ENCODE data around the gene CENPT.

Gene CENPT

DNA sequence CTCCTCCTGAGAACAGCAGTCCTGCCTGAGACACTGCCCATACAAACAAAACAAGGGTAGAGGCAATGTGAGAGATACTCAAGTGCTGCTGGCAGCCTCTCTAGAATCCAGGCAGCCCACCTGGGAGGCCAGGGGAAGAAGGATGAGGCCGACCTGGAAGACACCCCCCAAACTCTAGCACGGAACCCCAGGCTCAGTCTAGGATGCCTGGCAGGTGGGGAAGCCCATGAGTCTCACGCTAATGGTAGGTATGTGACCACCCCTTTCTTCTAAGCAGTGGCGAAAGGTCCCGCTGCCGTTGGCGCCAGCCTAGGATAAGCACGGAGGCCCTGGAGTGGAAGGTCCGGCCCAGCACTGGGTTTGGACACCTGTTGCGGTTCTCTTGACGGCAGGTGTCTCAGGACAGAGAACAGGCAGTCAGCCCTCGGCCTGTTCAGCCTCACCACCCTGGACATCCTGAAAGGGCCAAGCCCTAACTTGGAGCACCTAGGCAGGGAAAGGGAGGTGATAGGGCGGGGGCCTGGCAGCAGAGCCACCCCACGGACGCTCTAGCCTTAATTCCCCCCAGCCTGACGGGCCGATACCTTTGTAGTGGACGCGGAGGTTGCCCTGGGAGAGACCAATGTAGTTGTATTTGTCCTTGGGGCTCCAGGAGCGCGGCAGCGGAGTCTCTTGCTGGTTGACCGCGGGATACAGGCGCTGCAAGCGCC lies 41.6 kb downstream of the CENPT start:
- no peak for DNase-seq

DNA sequence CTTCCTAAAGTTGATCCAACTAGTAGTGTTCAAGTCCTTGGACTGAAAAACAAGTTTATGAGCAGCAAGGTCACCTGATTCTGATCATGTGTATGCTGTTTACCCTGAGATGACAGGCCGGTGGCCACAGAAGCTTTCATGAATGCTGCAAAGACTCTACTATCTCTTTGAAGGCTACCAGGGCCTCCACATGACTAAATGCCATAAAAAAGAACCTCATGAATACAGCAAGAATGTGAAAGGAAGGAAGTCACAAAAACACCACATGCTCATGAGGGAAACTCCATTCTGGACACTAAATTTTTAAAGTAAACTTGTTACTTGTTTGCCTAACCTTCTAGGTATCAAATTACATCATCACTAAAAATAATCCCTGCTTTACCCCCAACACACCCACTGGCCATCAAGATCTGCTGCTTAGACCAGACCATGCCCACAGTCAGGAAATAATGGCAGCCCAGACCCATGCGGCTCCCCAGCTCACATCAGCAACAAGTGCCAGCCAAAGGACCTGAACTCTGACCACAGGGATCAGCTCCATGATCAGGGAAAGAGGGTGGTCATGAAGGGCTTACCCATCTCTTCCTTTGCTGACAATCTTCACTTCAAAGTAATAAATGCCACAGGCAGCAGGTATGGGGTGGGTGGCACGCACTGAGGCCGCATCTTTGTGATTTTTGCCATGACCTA lies 42.5 kb downstream of the CENPT start:
- no peak for DNase-seq

DNA sequence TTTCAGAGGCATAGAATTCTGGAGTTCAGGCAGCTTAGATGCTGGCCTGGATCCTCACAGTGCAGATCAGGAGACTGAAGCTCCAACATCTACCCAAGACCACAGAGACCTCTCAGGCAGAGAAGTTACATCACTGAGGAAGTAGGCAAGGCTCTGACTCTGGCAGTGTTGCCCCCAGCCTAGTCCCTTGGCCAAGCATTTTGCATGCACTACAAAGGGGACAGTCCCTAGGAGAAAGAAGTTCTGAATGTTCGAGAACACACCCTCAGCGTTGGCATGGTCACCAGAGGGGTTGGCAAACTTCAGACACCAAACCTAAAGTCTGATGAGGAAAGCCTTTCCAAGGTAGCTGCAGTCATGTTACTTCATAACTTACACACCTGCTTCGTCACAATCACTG lies 43.6 kb downstream of the CENPT start:
- DNase-seq: no peak

DNA sequence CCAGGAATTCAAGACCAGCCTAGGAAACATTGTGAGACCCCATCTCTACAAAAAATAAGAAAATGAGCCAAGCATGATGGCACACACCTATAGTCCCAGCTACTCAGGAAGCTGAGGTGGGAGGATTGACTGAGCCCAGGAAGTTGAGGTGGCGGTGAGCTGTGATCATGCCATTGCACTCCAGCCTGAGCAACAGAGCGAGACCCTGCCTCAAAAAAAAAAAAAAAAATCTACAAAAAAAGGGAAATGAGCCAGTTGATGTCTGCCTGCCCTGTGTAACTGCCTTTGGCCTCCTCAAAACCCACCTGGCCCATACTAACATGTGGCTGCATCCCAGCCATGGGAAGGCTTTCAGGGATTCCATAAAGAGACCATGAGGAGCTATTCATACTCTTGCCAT lies 45.6 kb downstream of the CENPT start:
- DNase-seq: peak; percentile 67

DNA sequence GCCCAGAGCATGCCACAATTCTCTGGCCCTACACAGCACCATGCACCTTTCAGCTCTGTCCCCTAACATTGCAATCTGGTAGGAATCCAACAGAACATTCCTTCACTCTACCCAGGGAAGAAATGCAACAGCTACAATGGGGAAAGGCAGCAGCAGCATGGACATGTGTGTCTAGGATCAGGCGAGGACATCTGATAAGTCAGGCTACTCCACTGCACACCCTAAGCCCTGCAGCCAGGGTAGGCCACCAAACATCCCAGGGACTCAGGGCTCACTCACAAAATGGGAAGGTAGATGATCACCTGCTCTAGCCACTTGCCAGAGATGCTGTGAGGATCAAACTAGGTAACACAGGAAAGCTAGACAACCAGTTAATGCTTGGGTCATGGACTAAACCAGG lies 46.3 kb downstream of the CENPT start:
- DNase-seq: no peak

DNA sequence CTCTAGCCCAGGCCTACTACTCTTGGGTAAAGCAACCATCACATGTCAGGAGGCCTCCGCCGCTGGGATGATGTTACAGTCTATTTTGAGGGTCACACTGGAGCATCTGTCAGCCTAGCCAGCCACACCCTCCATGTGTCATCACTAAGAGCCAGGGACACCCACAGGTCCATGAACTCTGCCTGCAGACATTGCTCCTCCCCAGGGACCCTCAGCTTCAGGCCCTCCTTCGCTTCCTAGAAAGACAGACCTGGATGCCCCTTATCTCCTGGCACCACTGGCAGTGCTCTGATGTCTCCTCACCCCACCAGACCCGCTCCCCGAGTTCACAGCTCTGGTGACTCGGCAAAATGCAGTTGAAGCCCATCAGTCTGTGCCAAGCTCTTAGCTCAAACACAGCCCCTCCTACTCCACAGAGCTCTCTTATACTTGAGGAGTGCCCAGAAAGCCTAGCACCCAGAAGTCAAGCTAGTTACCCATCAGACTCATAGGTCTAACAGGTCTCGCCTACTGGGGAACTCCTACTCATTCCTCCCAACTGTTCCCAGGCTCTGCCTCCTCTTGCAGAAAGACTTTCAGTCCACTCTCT lies 47.1 kb downstream of the CENPT start:
- no peak for DNase-seq

DNA sequence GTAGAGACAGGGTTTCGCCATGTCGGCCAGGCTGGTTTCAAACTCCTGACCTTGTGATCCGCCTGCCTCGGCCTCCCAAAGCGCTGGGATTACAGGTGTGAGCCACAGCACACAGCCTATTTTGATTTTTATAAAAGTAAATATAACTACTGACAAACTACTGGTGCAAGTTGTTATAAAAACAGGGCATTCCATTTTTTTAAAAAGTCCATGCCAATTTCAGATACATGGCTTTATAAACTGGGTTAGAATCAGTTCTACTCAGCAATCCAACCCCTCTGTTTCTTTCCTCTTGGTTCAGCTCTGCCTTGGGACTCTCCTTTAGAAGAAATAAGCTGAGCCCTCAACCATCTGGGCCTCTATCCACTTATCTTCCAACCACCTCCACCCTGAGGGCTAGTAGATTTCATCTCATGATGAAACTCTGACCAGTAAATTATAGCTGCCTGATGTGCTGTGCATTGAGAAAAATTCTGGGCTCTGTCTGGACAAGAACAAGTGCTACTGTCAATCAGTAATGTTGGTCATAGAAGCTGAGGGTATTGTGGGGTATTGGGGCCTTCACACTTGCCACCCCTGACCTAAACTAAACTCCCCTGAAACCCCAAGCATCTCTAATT lies 51.3 kb downstream of the CENPT start:
- no peak for DNase-seq

DNA sequence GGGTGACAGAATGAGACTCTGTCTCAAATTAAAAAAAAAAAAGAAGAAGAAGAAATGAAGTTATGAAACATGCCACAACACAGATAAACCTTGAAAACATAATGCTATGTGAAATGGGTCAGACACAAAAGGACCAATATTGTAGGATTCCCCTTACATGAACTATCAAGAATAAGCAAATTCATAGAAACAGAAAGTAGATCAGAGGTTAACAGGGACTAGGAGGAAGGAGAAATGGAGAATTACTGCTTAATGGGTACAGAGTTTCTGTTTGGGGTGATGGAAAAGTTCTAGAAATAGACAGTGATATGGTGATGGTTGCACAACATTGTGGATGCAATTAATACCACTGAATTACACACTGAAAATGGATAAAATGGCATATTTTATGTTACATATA lies 57.4 kb downstream of the CENPT start:
- no peak for DNase-seq

DNA sequence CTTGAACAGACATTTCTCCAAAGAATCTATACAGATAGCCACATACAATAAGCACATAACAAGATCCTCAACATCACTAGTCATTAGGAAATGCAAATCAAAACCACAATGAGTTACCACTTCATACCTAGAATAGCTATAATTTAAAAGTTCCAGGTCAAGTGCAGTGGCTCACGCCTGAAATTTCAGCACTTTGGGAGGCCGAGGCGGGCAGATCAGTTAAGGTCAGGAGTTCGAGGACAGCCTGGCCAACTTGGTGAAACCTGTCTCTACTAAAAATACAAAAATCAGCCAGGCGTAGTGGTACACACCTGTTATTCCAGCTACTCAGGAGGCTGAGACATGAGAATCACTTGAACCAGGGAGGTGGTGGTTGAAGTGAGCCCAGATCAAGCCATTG lies 61.0 kb downstream of the CENPT start:
- DNase-seq: no peak

DNA sequence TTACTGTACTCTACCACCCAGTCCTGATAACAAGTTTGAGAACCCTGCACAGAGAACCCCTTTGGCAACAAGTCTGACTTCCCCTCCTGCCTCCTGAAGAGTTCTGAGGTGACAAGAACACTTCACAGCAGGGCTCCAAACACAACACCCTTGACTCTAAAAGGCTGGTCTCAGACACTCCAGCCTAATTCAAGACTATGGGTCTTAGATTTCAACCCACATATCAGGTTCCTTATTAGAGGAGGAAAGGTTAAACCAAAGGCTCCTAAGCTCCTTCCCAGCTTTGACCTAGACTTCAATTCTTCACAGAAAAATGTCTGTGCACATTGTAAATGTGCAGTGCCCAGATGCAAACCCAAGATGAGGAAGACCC lies 64.2 kb downstream of the CENPT start:
- DNase-seq: no peak

DNA sequence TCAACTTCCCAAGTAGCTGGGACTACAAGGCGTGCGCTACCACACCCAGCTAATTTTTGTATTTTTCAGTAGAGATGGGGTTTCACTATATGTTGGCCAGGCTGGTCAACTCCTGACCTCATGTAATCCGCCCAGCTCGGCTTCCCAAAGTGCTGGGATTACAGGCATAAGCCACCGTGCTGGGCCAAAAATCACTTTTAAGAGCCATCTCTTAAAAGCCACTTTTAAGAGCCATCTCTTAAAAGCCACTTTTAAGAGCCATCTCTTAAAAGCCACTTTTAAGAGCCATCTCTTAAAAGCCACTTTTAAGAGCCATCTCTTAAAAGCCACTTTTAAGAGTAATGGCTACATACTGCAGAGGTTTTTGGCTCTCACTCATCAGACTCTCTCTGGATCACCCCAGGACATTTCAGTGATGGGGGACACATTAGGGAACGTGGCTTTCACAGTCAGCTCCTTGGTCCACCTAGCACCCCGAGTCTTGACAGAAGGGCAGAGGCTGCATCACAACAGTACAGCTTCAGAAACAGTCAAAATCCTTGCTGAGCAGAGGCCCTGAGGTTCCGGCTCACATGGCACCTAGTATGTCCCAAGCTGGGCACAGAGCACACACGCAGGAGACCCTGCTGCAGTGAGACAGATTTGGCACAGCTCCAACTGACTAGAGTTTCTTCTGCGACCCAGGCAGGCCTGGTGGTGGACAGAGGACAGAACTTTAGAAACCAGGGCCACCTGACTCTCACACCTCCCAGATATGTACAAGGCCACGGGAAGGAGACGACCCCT lies 64.7 kb downstream of the CENPT start:
- DNase-seq: no peak

DNA sequence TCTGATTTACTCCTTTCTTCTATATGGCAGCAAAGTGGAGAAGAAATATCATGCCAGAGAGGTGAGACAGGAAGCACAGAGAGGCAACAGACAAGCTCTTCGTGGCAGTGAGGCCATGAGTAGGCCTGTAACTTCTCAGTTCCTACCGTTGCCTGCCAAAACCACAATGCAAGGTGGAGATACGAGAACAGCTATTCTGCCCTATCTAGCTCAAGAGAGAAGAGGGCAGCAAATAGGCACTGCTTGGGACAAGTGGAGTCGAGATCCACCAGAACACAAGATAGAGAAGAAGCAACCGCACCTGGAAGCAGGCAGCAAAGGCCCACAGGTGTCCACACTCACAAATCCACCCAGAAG lies 66.0 kb downstream of the CENPT start:
- peak; percentile 32 for DNase-seq

DNA sequence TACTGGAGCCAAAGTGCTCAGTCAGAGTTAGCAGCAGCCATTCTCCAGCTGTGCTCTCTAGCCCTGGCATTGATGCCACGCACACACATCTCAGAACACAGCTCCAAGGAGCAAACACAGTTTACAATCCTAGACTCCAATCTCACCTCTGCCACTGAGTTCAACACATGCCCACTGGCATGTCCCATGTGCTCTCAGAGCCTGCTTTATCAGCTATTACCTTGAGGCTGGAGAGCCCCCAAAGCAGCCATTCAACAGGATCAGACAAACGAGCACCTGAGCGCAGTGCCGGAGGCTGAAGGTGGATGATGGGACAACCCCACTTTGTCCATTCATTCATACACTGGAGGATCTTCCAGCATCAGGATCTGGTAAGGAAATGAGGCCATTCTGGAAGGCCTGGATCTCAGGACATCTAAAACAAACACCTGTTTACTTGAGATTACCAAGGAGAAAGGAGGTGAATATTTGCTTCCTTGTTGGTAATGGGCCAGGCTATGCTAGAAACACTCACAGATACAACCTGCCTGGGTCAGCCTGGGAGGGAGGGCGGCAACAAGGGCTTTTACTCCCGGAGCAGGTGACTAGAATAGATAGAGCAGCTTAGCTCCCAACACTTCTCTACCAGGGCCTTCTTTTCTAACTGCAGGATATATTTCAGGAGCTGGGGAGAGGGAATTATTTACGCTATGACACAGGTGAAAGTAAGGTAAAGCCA lies 66.5 kb downstream of the CENPT start:
- DNase-seq: no peak

DNA sequence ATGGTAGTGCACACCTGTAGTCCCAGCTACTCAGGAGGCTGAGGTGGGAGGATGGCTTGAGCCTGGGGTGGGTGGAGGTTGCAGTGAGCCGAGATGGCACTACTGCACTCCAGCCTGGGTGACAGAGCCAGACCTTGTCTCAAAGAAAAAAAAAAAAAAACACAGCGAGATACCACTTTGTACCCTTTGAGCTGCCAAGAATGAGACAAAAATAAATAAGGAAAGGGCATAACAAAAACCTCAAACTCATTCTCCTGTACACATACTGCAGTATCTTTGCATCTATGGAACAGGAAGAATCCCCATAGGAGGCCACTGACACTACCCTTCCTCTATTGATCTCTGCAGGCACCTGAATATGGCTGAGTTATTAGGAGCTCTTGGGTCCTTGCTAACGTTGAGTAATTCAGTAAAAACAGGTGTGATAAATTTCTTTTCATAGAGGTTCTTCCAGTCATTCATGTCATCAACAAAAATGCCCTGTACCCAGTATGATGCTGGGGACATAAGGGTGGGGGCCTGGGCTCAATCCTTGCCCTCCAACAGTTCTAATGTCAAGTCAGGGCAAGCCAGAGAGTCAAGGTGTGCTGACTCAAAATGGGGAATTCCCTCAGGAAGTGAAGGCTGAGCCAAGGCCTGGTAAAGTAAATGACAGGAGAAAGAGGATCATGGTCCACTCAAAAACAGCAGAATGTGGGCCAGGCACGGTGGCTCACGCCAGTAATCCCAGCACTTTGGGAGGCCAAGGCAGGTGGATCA lies 68.1 kb downstream of the CENPT start:
- no peak for DNase-seq
